HL-60 (cell line): ENCODE results near the gene CITED4.

Experiments used
- DNase-seq, 2 experiments: peaks; one replicate each; pipeline ENCODE4 v3.0.0-alpha.2; 2010 to 2020; ENCODE audit warnings: low read depth in 1 of 2, low spot score in 1 of 2
- H3K27ac ChIP-seq: fragments of 250-450 bp; sonication (Bioruptor Pico); replicated peaks from 2 replicates; pipeline ENCODE4 v1.5.1; 2020; ENCODE audit warnings: mild to moderate bottlenecking, moderate library complexity
- H3K27me3 ChIP-seq: fragments of 250-450 bp; sonication (Bioruptor Pico); 2 replicates; pipeline ENCODE4 v1.5.1; 2021; ENCODE audit warnings: mild to moderate bottlenecking, moderate library complexity; ENCODE audit not compliant: insufficient read depth, poor library complexity, severe bottlenecking
- H3K4me3 ChIP-seq: replicated peaks from 2 replicates; pipeline ENCODE4 v1.5.1; 2011; ENCODE audit warnings: mild to moderate bottlenecking, control low read depth, low read length; ENCODE audit not compliant: insufficient read depth
- CTCF ChIP-seq: IDR thresholded peaks from one replicate; pipeline ENCODE4 v1.5.1; 2011; ENCODE audit warnings: low read length, control low read depth, inconsistent platforms; ENCODE audit not compliant: insufficient read depth
- GABPA ChIP-seq: IDR thresholded peaks from 2 replicates; pipeline ENCODE4 v1.6.1; 2012; ENCODE audit warnings: low read depth
- POLR2AphosphoS5 ChIP-seq: IDR thresholded peaks from 2 replicates; pipeline ENCODE4 v1.6.1; 2012; ENCODE audit warnings: low read depth
- SPI1 ChIP-seq: IDR thresholded peaks from 2 replicates; pipeline ENCODE4 v1.6.1; 2012; ENCODE audit warnings: low read depth, mild to moderate bottlenecking, borderline replicate concordance
- TF ChIP-seq, protein P1 (sequence below): IDR thresholded peaks from 2 replicates; pipeline ENCODE4 v1.6.1; 2012; ENCODE audit warnings: low read depth; ENCODE audit not compliant: insufficient replicate concordance

CITED4 gene

GRCh38 chr1:40842207-40842606 is 20.0 kb downstream of the CITED4 start:
- DNase-seq: no peak
- no peaks in the 10 kb centered on the region for H3K27me3 ChIP-seq
- no peak overlapping the region for H3K4me3 ChIP-seq
- H3K27ac ChIP-seq: no peak overlapping the region
- no peak for TF ChIP-seq POLR2AphosphoS5
- no peak for TF ChIP-seq CTCF

GRCh38 chr1:40841602-40842001 is 20.6 kb downstream of the CITED4 start:
- TF ChIP-seq SPI1: no peak
- no peak for TF ChIP-seq CTCF
- TF ChIP-seq, protein P1, sequence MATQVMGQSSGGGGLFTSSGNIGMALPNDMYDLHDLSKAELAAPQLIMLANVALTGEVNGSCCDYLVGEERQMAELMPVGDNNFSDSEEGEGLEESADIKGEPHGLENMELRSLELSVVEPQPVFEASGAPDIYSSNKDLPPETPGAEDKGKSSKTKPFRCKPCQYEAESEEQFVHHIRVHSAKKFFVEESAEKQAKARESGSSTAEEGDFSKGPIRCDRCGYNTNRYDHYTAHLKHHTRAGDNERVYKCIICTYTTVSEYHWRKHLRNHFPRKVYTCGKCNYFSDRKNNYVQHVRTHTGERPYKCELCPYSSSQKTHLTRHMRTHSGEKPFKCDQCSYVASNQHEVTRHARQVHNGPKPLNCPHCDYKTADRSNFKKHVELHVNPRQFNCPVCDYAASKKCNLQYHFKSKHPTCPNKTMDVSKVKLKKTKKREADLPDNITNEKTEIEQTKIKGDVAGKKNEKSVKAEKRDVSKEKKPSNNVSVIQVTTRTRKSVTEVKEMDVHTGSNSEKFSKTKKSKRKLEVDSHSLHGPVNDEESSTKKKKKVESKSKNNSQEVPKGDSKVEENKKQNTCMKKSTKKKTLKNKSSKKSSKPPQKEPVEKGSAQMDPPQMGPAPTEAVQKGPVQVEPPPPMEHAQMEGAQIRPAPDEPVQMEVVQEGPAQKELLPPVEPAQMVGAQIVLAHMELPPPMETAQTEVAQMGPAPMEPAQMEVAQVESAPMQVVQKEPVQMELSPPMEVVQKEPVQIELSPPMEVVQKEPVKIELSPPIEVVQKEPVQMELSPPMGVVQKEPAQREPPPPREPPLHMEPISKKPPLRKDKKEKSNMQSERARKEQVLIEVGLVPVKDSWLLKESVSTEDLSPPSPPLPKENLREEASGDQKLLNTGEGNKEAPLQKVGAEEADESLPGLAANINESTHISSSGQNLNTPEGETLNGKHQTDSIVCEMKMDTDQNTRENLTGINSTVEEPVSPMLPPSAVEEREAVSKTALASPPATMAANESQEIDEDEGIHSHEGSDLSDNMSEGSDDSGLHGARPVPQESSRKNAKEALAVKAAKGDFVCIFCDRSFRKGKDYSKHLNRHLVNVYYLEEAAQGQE: no peak
- TF ChIP-seq POLR2AphosphoS5: no peak
- TF ChIP-seq GABPA: no peak
- Histone ChIP-seq H3K27me3 (no peaks in the 10 kb centered on the region), H3K4me3 (no peak overlapping the region), H3K27ac (no peak overlapping the region)
- no peak for DNase-seq

GRCh38 chr1:40840526-40841323 is 21.4 kb downstream of the CITED4 start:
- Histone ChIP-seq H3K27me3 (no peaks in the 10 kb centered on the region), H3K4me3 (no peak overlapping the region), H3K27ac (no peak overlapping the region)
- TF ChIP-seq, protein P1: no peak
- TF ChIP-seq POLR2AphosphoS5: no peak
- no peak for TF ChIP-seq CTCF
- no peak for TF ChIP-seq SPI1
- no peak for TF ChIP-seq GABPA
- DNase-seq: no peak

DNA sequence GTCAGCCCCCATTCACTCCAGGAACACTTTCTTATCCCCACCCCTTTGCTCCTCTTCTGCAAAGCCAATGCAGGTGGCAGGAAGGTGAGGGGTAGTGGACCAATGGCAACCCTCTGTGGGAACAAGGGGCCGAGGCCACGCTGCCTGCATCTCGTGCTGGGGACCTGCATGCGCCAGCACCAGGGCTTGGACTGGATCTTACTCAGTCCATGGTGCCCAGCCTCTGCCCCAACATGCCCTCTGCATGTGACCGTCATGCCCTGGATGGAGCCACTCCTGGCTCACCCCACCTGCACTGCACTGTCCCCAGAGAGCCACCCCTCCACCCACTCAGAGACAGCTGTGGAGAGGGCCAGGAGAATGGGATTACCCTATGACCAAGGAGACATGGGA is 22.2 kb downstream of the CITED4 start:
- H3K27ac ChIP-seq: no peak overlapping the region
- TF ChIP-seq, protein P1: no peak
- TF ChIP-seq GABPA (no peak), CTCF (no peak), POLR2AphosphoS5 (no peak), SPI1 (no peak)
- DNase-seq: no peak
- H3K4me3 ChIP-seq: no peak overlapping the region
- H3K27me3 ChIP-seq: no peaks in the 10 kb centered on the region
